Measurements from ENCODE around the gene MLLT3.

DNA sequence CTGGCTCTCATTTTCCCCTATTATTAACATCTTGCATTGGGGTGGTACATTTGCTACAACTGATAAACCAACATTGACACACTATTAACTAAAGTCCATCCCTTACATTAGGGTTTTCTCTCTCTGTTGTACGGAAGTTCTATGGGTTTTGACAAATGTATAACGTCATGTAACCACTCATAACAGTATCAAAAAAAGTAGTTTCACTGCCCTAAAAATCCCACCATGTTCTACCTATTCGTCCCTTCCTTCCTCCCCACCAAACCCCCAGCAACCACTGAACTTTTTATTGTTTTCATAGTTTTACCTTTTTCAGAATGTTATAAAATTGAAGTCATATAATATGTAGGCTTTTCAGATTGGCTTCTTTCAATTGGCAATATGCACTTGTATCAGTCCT, 40.1 kb downstream of the MLLT3 start:
- TF ChIP-seq SRF (IDR thresholded peaks at IDR 0.05; ENCODE audit: low read depth, low read length) (no peak), BRCA1 (IDR thresholded peaks at IDR 0.05; ENCODE audit: low read depth, low read length) (no peak), EZH2 (IDR thresholded peaks at IDR 0.05; ENCODE audit: low read depth, low read length, severe bottlenecking) (no peak), POU5F1 (IDR thresholded peaks at IDR 0.05; ENCODE audit: low read depth, low read length) (no peak)

Data from H1 (cell line).